ENCODE data around the gene CAPG.

DNA sequence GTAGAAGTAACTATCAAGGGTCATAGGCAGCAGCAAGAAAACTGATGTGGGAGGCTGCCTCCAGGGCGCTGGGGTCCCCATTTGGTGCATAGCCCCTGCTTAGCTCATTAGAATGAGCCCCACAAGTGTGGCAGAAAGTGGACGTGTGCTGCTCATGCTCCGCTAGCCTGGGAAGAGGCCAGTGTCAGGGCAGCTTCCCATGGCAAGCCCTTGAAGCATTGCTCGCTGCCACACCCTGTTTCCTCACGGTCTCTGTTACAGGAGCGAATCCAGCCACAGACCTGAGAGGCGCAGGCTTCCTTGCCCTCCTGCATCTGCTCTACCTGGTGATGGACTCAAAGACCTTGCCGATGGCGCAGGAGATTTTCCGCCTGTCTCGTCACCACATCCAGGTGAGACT lies 33.1 kb downstream of the CAPG start:
- TF ChIP-seq, protein P1, sequence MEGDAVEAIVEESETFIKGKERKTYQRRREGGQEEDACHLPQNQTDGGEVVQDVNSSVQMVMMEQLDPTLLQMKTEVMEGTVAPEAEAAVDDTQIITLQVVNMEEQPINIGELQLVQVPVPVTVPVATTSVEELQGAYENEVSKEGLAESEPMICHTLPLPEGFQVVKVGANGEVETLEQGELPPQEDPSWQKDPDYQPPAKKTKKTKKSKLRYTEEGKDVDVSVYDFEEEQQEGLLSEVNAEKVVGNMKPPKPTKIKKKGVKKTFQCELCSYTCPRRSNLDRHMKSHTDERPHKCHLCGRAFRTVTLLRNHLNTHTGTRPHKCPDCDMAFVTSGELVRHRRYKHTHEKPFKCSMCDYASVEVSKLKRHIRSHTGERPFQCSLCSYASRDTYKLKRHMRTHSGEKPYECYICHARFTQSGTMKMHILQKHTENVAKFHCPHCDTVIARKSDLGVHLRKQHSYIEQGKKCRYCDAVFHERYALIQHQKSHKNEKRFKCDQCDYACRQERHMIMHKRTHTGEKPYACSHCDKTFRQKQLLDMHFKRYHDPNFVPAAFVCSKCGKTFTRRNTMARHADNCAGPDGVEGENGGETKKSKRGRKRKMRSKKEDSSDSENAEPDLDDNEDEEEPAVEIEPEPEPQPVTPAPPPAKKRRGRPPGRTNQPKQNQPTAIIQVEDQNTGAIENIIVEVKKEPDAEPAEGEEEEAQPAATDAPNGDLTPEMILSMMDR (IDR thresholded peaks at IDR 0.05), result no peak
- TF ChIP-seq POLR2A (IDR thresholded peaks at IDR 0.05), result no peak
